ENCODE measurements around the gene ADCY4.

The ADCY4 gene

DNA sequence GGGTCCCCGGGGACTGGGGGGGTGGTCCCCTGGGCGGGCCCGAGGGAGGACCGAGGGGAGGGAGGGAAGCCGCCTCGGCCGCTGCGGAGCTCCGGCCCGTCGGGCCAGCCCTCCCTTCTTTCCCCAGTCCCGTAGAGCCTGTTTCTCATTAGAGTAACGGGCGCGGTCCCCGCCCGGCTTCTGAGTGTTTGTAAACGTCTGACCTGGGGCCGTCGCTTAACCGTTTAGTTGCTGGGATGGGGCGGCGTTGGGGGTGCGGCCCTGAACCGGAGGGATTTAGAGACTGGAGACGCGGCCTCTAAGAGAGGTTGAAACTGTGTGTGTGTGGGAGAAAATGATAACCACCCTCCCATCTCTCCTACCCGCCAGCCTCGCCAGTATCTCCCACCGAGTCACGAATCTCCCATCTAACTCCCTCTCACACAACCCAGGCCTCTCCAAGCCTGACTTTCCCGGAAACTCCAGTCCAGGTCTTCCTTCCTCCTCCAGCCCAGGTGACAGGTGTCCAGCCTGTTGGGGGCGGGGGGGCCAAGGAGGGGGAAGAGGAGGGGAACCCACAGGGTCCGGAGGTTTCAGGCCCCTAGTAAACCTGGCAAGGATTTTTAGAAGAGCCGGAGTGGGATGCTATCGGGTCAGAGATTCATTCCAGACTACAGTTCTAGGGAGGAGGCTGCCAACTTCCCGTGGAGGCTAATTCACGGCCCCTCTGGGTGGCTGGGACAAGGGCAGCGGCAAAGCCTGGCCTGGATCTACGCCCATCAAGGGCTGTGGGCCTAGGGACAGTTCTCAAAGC is 32.0 kb upstream of the ADCY4 start:
- H3K9me3 ChIP-seq (replicated peaks in 1 of 2; ENCODE audit: control insufficient read depth in 2 of 2, insufficient read depth in 1 of 2, low read depth in 1 of 2, low read length in 2 of 2), result no peaks in the 10 kb centered on the region
- peaks cover 11 to 16% of the 10 kb centered on the region in 2 donors for H3K4me1 ChIP-seq (ENCODE audit: control insufficient read depth in 2 of 2, insufficient read depth in 1 of 2, low read depth in 1 of 2, low read length in 2 of 2)
- H2AFZ ChIP-seq (ENCODE audit: low read length), result peak overlapping the region; percentile 97
- H3K18ac ChIP-seq (ENCODE audit: low read length), result peak overlapping the region; percentile 97
- H2BK120ac ChIP-seq (ENCODE audit: low read depth, low read length), result peak overlapping the region; percentile 56
- peaks cover 0 to 7% (median 1%) of the 10 kb centered on the region in 3 experiments for H3K27me3 ChIP-seq (ENCODE audit: control insufficient read depth in 3 of 3, insufficient read depth in 3 of 3, low read depth in 1 of 3, low read length in 3 of 3)
- H3K4me3 ChIP-seq (ENCODE audit: low read length in 2 of 2), result peak overlapping the region; percentile 70 to 83
- H4K91ac ChIP-seq (ENCODE audit: low read depth, low read length, poor library complexity), result no peak overlapping the region
- H2BK12ac ChIP-seq (ENCODE audit: low read length), result peak overlapping the region; percentile 81
- peak overlapping the region; percentile 65 for H2BK15ac ChIP-seq (ENCODE audit: low read length)
- DNase-seq (ENCODE audit: low spot score), result peak; percentile 97
- peak overlapping the region; percentile 53 for H2AK5ac ChIP-seq (ENCODE audit: low read depth, low read length)
- peak overlapping the region; percentile 74 for H3K4me2 ChIP-seq (ENCODE audit: insufficient read depth, low read length, poor library complexity, severe bottlenecking)
- peak overlapping the region; percentile 65 for H3K9ac ChIP-seq (ENCODE audit: low read depth, low read length, poor library complexity)
- no CpG with 5 or more reads among the region's 40 CpGs for WGBS, 2 donors (ENCODE audit: extremely low coverage in 2 of 2, insufficient read length in 2 of 2, insufficient replicate concordance in 1 of 2)
- peak overlapping the region; percentile 98 for H2BK5ac ChIP-seq (ENCODE audit: low read length)
- H4K8ac ChIP-seq (ENCODE audit: low read depth, low read length), result peak overlapping the region; percentile 1
- H3K79me1 ChIP-seq (ENCODE audit: low read depth, low read length), result peaks cover 2% of the 10 kb centered on the region
- peaks cover 5 to 18% of the 10 kb centered on the region in 2 donors for H3K36me3 ChIP-seq (replicated peaks in 1 of 2; ENCODE audit: control insufficient read depth in 2 of 2, insufficient read depth in 2 of 2, low read length in 2 of 2)
- H3K4ac ChIP-seq (ENCODE audit: low read length), result no peak overlapping the region
- peak overlapping the region; percentile 26 for H3K23ac ChIP-seq (ENCODE audit: low read depth, low read length, poor library complexity)
- peak overlapping the region; percentile 63 for H3K14ac ChIP-seq (ENCODE audit: low read length)
- H3K27ac ChIP-seq (replicated peaks; ENCODE audit: low read length), result peak overlapping the region; percentile 91

DNA sequence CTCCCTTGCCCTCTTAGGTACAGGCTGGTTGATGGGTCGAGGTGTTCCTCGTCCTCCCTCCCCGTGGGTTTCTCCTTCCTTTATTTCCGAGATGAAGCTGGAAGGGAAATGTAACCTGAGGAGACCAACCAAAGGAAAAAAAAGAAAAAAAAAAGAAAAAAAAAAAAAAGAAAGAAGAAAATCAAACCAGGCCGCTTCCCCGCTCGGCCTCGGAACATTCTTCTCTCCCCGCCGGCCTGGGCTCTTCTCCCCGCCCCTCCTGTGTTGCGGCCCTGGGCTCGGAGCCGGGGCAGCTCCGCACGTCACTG is 31.5 kb upstream of the ADCY4 start:
- H4K8ac ChIP-seq (ENCODE audit: low read depth, low read length), result no peak overlapping the region
- H2AFZ ChIP-seq (ENCODE audit: low read length), result peak overlapping the region; percentile 97
- peaks cover 4 to 12% of the 10 kb centered on the region in 2 donors for H3K36me3 ChIP-seq (replicated peaks in 1 of 2; ENCODE audit: control insufficient read depth in 2 of 2, insufficient read depth in 2 of 2, low read length in 2 of 2)
- H2BK5ac ChIP-seq (ENCODE audit: low read length), result peak overlapping the region; percentile 98
- peaks cover 2% of the 10 kb centered on the region for H3K79me1 ChIP-seq (ENCODE audit: low read depth, low read length)
- H2AK5ac ChIP-seq (ENCODE audit: low read depth, low read length), result no peak overlapping the region
- no CpG with 5 or more reads among the region's 16 CpGs for WGBS, 2 donors (ENCODE audit: extremely low coverage in 2 of 2, insufficient read length in 2 of 2, insufficient replicate concordance in 1 of 2)
- peak overlapping the region; percentile 74 for H3K18ac ChIP-seq (ENCODE audit: low read length)
- no peak overlapping the region for H3K9ac ChIP-seq (ENCODE audit: low read depth, low read length, poor library complexity)
- no peaks in the 10 kb centered on the region for H3K9me3 ChIP-seq (replicated peaks in 1 of 2; ENCODE audit: control insufficient read depth in 2 of 2, insufficient read depth in 1 of 2, low read depth in 1 of 2, low read length in 2 of 2)
- H3K27me3 ChIP-seq (ENCODE audit: control insufficient read depth in 3 of 3, insufficient read depth in 3 of 3, low read depth in 1 of 3, low read length in 3 of 3), result peaks cover 0 to 13% (median 2%) of the 10 kb centered on the region in 3 experiments
- H3K4ac ChIP-seq (ENCODE audit: low read length), result no peak overlapping the region
- no peak overlapping the region for H2BK120ac ChIP-seq (ENCODE audit: low read depth, low read length)
- no peak for DNase-seq (ENCODE audit: low spot score)
- H3K27ac ChIP-seq (replicated peaks; ENCODE audit: low read length), result peak overlapping the region; percentile 91
- H3K4me2 ChIP-seq (ENCODE audit: insufficient read depth, low read length, poor library complexity, severe bottlenecking), result peak overlapping the region; percentile 74
- no peak overlapping the region for H3K23ac ChIP-seq (ENCODE audit: low read depth, low read length, poor library complexity)
- H3K4me3 ChIP-seq (ENCODE audit: low read length in 2 of 2), result peak overlapping the region; percentile 70 to 83
- H2BK15ac ChIP-seq (ENCODE audit: low read length), result peak overlapping the region; percentile 25
- H3K4me1 ChIP-seq (ENCODE audit: control insufficient read depth in 2 of 2, insufficient read depth in 1 of 2, low read depth in 1 of 2, low read length in 2 of 2), result peaks cover 11 to 16% of the 10 kb centered on the region in 2 donors
- no peak overlapping the region for H4K91ac ChIP-seq (ENCODE audit: low read depth, low read length, poor library complexity)
- H3K14ac ChIP-seq (ENCODE audit: low read length), result no peak overlapping the region
- no peak overlapping the region for H2BK12ac ChIP-seq (ENCODE audit: low read length)

DNA sequence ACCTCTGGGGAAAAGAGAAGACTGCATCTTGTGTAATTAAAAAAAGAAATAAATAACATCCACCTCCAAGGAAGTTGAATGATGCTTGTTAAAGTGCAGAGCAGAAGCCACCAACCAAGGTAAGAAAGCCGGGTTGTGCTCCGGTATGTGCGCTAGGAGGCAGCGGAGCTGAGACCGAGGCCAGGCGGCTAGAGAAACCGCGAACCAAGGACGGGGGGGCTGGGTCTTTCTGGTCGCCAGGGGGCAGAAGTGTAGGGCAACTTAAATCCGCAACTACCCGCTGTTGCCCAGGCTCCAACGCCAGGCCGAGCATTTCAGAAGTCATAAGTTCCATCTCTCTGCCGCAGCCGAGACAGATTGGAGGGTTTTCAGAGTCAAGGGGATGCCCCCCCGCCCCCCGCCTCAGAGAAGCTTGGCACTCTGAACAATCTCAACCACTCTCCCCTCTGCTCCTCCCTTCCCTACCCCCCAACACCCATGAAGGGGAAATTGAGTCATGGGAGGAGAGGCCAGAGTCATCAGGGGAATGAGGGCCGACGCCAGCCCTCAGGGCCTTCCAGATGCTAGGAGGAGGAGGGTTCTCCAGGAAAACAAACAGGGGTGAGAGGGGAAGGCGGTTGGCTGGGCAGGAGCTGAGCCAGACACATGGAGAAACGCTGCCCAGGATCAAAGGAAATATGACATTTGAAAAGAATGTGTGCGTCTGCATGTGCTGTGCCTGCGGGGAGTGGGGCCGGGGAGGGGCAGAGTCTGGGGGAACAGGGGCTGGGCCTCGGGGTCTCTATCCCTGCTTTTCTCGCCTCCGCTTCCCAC is 30.9 kb upstream of the ADCY4 start:
- peak; percentile 79 for DNase-seq (ENCODE audit: low spot score)
- Histone ChIP-seq H3K14ac (ENCODE audit: low read length) (no peak overlapping the region), H4K8ac (ENCODE audit: low read depth, low read length) (no peak overlapping the region), H3K36me3 (replicated peaks in 1 of 2; ENCODE audit: control insufficient read depth in 2 of 2, insufficient read depth in 2 of 2, low read length in 2 of 2) (peaks cover 4 to 7% of the 10 kb centered on the region in 2 donors), H2BK120ac (ENCODE audit: low read depth, low read length) (peak overlapping the region; percentile 90), H3K18ac (ENCODE audit: low read length) (peak overlapping the region; percentile 93), H2BK5ac (ENCODE audit: low read length) (peak overlapping the region; percentile 98), H3K27me3 (ENCODE audit: control insufficient read depth in 3 of 3, insufficient read depth in 3 of 3, low read depth in 1 of 3, low read length in 3 of 3) (peaks cover 0 to 18% (median 2%) of the 10 kb centered on the region in 3 experiments), H3K4me1 (ENCODE audit: control insufficient read depth in 2 of 2, insufficient read depth in 1 of 2, low read depth in 1 of 2, low read length in 2 of 2) (peaks cover 11 to 16% of the 10 kb centered on the region in 2 donors), H3K23ac (ENCODE audit: low read depth, low read length, poor library complexity) (no peak overlapping the region), H3K79me1 (ENCODE audit: low read depth, low read length) (peaks cover 2% of the 10 kb centered on the region), H2AFZ (ENCODE audit: low read length) (peak overlapping the region; percentile 97), H3K9ac (ENCODE audit: low read depth, low read length, poor library complexity) (no peak overlapping the region), H2BK15ac (ENCODE audit: low read length) (peak overlapping the region; percentile 25), H3K4ac (ENCODE audit: low read length) (no peak overlapping the region), H4K91ac (ENCODE audit: low read depth, low read length, poor library complexity) (no peak overlapping the region), H3K27ac (replicated peaks; ENCODE audit: low read length) (peak overlapping the region; percentile 91), H3K4me3 (ENCODE audit: low read length in 2 of 2) (peak overlapping the region; percentile 63 to 83), H2BK12ac (ENCODE audit: low read length) (peak overlapping the region; percentile 69), H3K4me2 (ENCODE audit: insufficient read depth, low read length, poor library complexity, severe bottlenecking) (peak overlapping the region; percentile 65), H2AK5ac (ENCODE audit: low read depth, low read length) (peak overlapping the region; percentile 60), H3K9me3 (replicated peaks in 1 of 2; ENCODE audit: control insufficient read depth in 2 of 2, insufficient read depth in 1 of 2, low read depth in 1 of 2, low read length in 2 of 2) (no peaks in the 10 kb centered on the region)
- WGBS, 2 donors (ENCODE audit: extremely low coverage in 2 of 2, insufficient read length in 2 of 2, insufficient replicate concordance in 1 of 2), result no CpG with 5 or more reads among the region's 28 CpGs

DNA sequence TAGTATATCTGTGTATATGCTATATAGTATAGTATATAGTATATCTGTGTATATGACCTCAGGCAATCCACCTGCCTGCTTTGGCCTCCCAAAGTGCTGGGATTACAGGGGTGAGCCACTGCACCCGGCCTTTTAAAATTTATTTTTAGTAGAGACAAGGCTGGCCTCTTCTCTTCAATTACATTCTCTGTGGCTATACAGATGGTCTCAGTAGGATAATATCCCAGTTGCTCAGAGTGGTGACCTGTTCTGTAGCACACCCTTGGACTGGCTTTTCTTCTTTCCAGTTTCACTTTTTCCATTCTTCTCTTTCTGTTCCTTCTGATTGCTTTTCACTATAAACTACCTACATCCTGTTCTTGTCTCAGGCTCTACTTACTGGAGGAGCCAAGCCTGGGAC is 30.0 kb upstream of the ADCY4 start:
- H3K18ac ChIP-seq (ENCODE audit: low read length), result no peak overlapping the region
- H2AFZ ChIP-seq (ENCODE audit: low read length), result no peak overlapping the region
- no peak overlapping the region for H3K23ac ChIP-seq (ENCODE audit: low read depth, low read length, poor library complexity)
- no peak overlapping the region for H3K9ac ChIP-seq (ENCODE audit: low read depth, low read length, poor library complexity)
- no peak overlapping the region for H4K91ac ChIP-seq (ENCODE audit: low read depth, low read length, poor library complexity)
- H2AK5ac ChIP-seq (ENCODE audit: low read depth, low read length), result no peak overlapping the region
- H3K14ac ChIP-seq (ENCODE audit: low read length), result no peak overlapping the region
- H2BK12ac ChIP-seq (ENCODE audit: low read length), result no peak overlapping the region
- H3K36me3 ChIP-seq (replicated peaks in 1 of 2; ENCODE audit: control insufficient read depth in 2 of 2, insufficient read depth in 2 of 2, low read length in 2 of 2), result peaks cover 0 to 6% of the 10 kb centered on the region in 2 donors
- H3K4me3 ChIP-seq (ENCODE audit: low read length in 2 of 2), result no peak overlapping the region
- H3K4me2 ChIP-seq (ENCODE audit: insufficient read depth, low read length, poor library complexity, severe bottlenecking), result no peak overlapping the region
- H2BK15ac ChIP-seq (ENCODE audit: low read length), result no peak overlapping the region
- no CpG with 5 or more reads among the region's 1 CpG for WGBS, 2 donors (ENCODE audit: extremely low coverage in 2 of 2, insufficient read length in 2 of 2, insufficient replicate concordance in 1 of 2)
- H3K4ac ChIP-seq (ENCODE audit: low read length), result no peak overlapping the region
- H3K27me3 ChIP-seq (ENCODE audit: control insufficient read depth in 3 of 3, insufficient read depth in 3 of 3, low read depth in 1 of 3, low read length in 3 of 3), result peaks cover 0 to 23% (median 2%) of the 10 kb centered on the region in 3 experiments
- H3K27ac ChIP-seq (replicated peaks; ENCODE audit: low read length), result no peak overlapping the region
- H3K9me3 ChIP-seq (replicated peaks in 1 of 2; ENCODE audit: control insufficient read depth in 2 of 2, insufficient read depth in 1 of 2, low read depth in 1 of 2, low read length in 2 of 2), result no peaks in the 10 kb centered on the region
- no peak overlapping the region for H2BK120ac ChIP-seq (ENCODE audit: low read depth, low read length)
- no peak for DNase-seq (ENCODE audit: low spot score)
- peaks cover 2% of the 10 kb centered on the region for H3K79me1 ChIP-seq (ENCODE audit: low read depth, low read length)
- peaks cover 8 to 16% of the 10 kb centered on the region in 2 donors for H3K4me1 ChIP-seq (ENCODE audit: control insufficient read depth in 2 of 2, insufficient read depth in 1 of 2, low read depth in 1 of 2, low read length in 2 of 2)
- H2BK5ac ChIP-seq (ENCODE audit: low read length), result no peak overlapping the region
- no peak overlapping the region for H4K8ac ChIP-seq (ENCODE audit: low read depth, low read length)
